IPS-15b (cell line): ENCODE results near the gene MYBBP1A.
A peak's percentile ranks its signal among the peaks of the same experiment; 100 is the strongest.
"Not testable (repeated sequence)": the region's sequence is repeated elsewhere in the genome, so short reads cannot be mapped to it uniquely, and the experiment has no call there.

Experiments used
- H3K27me3 ChIP-seq: one replicate; pipeline ENCODE4 v1.6.1; 2013; ENCODE audit warnings: low read length; ENCODE audit not compliant: control insufficient read depth, insufficient read depth
- H3K36me3 ChIP-seq: one replicate; pipeline ENCODE4 v1.6.1; 2013; ENCODE audit warnings: low read length; ENCODE audit not compliant: control insufficient read depth, insufficient read depth
- H3K4me1 ChIP-seq: one replicate; pipeline ENCODE4 v1.6.1; 2013; ENCODE audit warnings: mild to moderate bottlenecking, low read length; ENCODE audit not compliant: control insufficient read depth, insufficient read depth
- H3K4me3 ChIP-seq: one replicate; pipeline ENCODE4 v1.5.1; 2013; ENCODE audit warnings: low read depth, low read length
- H3K9ac ChIP-seq: one replicate; pipeline ENCODE4 v1.6.1; 2013; ENCODE audit warnings: low read depth, mild to moderate bottlenecking, low read length
- H3K9me3 ChIP-seq: one replicate; pipeline ENCODE4 v1.6.1; 2013; ENCODE audit warnings: mild to moderate bottlenecking, low read length; ENCODE audit not compliant: control insufficient read depth, insufficient read depth

MYBBP1A gene

DNA sequence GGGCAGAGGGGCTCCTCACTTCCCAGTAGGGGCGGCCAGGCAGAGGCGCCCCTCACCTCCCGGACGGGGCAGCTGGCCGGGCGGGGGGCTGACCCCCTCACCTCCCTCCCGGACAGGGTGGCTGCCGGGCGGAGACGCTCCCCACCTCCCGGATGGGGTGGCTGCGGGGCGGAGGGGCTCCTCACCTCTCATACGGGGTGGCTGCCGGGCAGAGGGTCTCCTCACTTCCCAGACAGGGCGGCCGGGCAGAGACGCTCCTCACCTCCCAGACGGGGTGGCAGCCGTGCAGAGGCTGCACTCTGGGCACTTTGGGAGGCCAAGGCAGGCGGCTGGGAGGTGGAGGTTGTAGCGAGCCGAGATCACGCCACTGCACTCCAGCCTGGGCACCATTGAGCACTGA, 23.2 kb upstream of the MYBBP1A start:
- peaks cover 16% of the 10 kb centered on the region for H3K4me1 ChIP-seq
- H3K27me3 ChIP-seq, result peaks cover 10% of the 10 kb centered on the region
- H3K4me3 ChIP-seq, H3K9ac ChIP-seq, H3K9me3 ChIP-seq, H3K36me3 ChIP-seq: not testable (repeated sequence)

GRCh38 chr17:4577386-4577993, 22.3 kb upstream of the MYBBP1A start:
- Histone ChIP-seq H3K27me3 (peaks cover 2% of the 10 kb centered on the region), H3K9ac (peak overlapping the region; percentile 24), H3K4me3 (no peak overlapping the region), H3K4me1 (peaks cover 14% of the 10 kb centered on the region), H3K9me3 (no peaks in the 10 kb centered on the region), H3K36me3 (no peaks in the 10 kb centered on the region)

DNA sequence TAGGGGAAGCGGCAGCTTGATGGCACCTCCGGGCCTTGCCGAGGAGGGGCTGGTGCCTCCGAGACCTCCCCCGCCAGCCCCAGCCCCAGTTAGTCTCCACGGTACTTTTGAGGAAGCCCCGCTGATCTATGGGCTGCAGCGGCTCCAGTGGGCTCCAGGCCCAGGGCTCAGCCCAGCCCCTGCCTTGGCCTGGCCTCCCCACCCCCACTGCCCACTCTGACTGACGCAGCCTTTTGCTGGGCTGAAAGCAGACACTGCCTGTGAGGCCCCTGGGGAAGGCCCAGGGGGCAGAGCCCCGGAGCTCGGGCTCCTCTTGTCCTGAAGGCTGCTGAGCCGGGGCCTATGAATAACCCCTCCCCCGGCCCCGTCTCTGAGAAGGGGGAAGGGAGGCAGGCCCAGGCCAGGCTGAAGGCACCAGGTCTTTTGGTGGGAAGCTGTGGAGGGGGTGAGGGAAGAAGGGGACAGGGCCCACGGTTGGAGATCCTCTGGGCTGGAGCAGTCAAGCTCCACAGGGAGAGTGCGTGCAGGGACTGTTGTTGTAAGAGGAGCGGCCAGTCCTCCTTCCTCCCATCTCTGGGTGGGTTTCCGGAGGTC, 21.6 kb upstream of the MYBBP1A start:
- H3K4me1 ChIP-seq, result peaks cover 12% of the 10 kb centered on the region
- H3K9me3 ChIP-seq, result no peaks in the 10 kb centered on the region
- H3K9ac ChIP-seq, result peak overlapping the region; percentile 24
- H3K4me3 ChIP-seq, result no peak overlapping the region
- H3K36me3 ChIP-seq, result no peaks in the 10 kb centered on the region
- no peaks in the 10 kb centered on the region for H3K27me3 ChIP-seq

GRCh38 chr17:4576161-4576558, 21.0 kb upstream of the MYBBP1A start:
- H3K4me3 ChIP-seq, result no peak overlapping the region
- no peaks in the 10 kb centered on the region for H3K27me3 ChIP-seq
- H3K9me3 ChIP-seq, result no peaks in the 10 kb centered on the region
- H3K36me3 ChIP-seq, result no peaks in the 10 kb centered on the region
- peaks cover 12% of the 10 kb centered on the region for H3K4me1 ChIP-seq
- H3K9ac ChIP-seq, result no peak overlapping the region

GRCh38 chr17:4574448-4575045, 19.4 kb upstream of the MYBBP1A start:
- Histone ChIP-seq H3K9ac (no peak overlapping the region), H3K27me3 (no peaks in the 10 kb centered on the region), H3K4me3 (no peak overlapping the region), H3K9me3 (no peaks in the 10 kb centered on the region), H3K36me3 (no peaks in the 10 kb centered on the region), H3K4me1 (peaks cover 12% of the 10 kb centered on the region)

DNA sequence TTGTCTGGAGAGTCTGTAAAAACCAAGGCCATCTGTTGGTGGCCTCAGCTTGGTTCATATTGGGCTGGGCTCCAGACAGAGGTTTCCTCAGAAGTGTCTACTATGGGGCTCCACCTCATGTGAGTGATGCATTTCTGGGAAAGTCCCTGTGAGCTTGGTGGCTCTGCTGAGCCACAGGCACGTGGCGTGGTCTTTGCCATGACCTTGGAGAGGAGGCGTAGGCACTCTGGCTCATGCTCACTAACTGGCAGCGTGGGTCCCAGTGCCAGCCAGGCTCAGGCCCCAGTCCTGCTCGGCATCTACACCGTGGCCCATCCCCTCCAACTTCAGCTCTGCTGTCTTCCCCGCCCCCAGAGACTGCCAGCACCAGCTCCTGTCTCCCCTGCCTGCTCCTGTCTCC, 18.5 kb upstream of the MYBBP1A start:
- no peak overlapping the region for H3K9ac ChIP-seq
- H3K4me1 ChIP-seq, result peaks cover 12% of the 10 kb centered on the region
- no peak overlapping the region for H3K4me3 ChIP-seq

GRCh38 chr17:4573115-4573514, 17.9 kb upstream of the MYBBP1A start:
- H3K4me3 ChIP-seq, result no peak overlapping the region
- H3K9me3 ChIP-seq, result no peaks in the 10 kb centered on the region
- H3K4me1 ChIP-seq, result peaks cover 12% of the 10 kb centered on the region
- no peak overlapping the region for H3K9ac ChIP-seq
- no peaks in the 10 kb centered on the region for H3K36me3 ChIP-seq
- no peaks in the 10 kb centered on the region for H3K27me3 ChIP-seq

More for the DNA sequence above, 18.5 kb upstream of the MYBBP1A start:
- Histone ChIP-seq H3K27me3 (no peaks in the 10 kb centered on the region), H3K9me3 (no peaks in the 10 kb centered on the region), H3K36me3 (no peaks in the 10 kb centered on the region)

DNA sequence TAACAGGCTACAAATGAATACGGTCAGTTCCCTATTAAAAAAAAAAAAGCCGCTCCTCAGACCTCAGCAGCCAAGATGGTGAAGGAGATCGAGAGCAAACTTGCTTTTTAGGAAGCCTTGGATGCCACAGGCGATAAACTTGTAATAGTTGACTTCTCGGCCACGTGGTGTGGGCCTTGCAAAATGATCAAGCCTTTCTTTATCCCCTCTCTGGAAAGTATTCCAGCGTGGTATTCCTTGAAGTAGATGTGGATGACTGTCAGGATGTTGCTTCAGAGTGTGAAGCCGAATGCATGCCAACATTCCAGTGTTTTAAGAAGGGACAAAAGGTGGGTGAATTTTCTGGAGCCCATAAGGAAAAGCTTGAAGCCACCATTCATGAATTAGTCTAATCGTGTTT, 16.9 kb upstream of the MYBBP1A start:
- H3K4me1 ChIP-seq, result peaks cover 10% of the 10 kb centered on the region
- H3K4me3 ChIP-seq, result no peak overlapping the region
- H3K9me3 ChIP-seq, result no peaks in the 10 kb centered on the region
- H3K9ac ChIP-seq, result no peak overlapping the region
- no peaks in the 10 kb centered on the region for H3K36me3 ChIP-seq
- no peaks in the 10 kb centered on the region for H3K27me3 ChIP-seq

GRCh38 chr17:4569591-4569990, 14.4 kb upstream of the MYBBP1A start:
- H3K9me3 ChIP-seq, result no peaks in the 10 kb centered on the region
- no peak overlapping the region for H3K4me3 ChIP-seq
- peaks cover 7% of the 10 kb centered on the region for H3K4me1 ChIP-seq
- H3K27me3 ChIP-seq, result peaks cover 3% of the 10 kb centered on the region
- no peak overlapping the region for H3K9ac ChIP-seq
- H3K36me3 ChIP-seq, result no peaks in the 10 kb centered on the region

DNA sequence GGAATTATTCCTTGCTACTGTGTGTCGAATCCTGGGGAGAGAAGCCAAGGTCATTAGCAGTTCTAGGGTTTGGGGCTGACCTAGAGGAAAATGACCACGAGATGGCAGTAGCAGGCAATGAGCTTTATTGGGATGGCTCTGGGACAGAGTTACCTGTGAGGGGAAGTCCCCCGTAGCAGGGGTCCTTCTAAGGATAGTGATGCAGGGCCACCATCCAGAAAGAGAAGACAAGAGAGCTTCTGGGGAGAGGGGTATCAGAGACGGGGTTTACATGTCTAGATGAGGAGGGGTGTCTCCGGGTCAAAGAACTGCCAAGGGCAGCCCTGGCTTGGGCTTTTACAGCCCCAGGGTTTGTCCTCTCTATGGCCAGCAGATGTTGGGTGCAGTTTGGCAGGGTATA, 11.6 kb upstream of the MYBBP1A start:
- no peak overlapping the region for H3K9ac ChIP-seq
- H3K27me3 ChIP-seq, result peaks cover 3% of the 10 kb centered on the region
- H3K9me3 ChIP-seq, result no peaks in the 10 kb centered on the region
- H3K4me3 ChIP-seq, result no peak overlapping the region
- H3K4me1 ChIP-seq, result peaks cover 7% of the 10 kb centered on the region
- no peaks in the 10 kb centered on the region for H3K36me3 ChIP-seq

DNA sequence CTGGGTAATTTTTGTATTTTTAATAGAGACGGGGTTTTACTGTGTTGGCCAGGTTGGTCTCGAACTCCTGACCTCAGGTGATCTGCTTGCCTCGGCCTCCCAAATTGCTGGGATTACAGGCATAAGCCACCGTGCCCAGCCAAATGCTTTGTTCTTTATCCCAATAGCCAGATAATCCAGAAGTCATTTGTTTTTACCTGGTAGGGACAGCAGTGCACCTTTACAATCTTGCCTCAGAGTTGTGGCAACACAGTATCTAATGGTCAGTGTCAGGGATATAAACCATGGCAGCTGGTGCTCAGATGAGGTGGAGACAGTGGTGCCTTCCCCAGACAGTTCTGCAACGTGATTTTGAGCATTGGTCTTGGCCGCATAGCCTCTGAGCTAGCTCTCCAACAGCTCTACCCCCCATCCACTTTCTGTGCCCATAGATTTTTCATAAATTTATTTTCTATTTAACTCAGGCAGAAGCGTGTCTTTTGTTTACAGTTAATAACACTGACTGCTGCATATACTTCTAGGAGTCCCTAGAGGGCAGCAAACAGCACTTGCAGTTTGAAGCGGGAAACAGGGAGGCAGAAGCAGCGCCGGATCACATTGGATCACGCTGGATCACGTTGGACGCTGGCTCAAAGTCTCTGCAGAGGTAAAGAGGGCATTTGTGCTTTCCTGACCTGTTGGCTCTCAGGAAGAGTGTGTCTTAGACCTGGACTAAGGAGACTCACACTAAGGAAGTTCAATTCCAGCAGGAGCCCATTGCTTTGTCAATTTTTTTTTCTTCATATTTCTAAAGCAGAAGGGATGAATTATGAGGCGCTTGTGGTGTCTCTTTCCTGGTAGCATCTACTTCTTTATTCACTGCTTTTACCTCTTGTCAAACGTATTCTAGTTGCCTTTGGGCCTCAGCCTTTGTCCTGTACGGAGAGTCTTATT, 10.3 kb upstream of the MYBBP1A start:
- Histone ChIP-seq H3K27me3 (peaks cover 3% of the 10 kb centered on the region), H3K4me1 (peaks cover 7% of the 10 kb centered on the region), H3K9me3 (no peaks in the 10 kb centered on the region), H3K4me3 (no peak overlapping the region), H3K9ac (no peak overlapping the region), H3K36me3 (no peaks in the 10 kb centered on the region)
